Neutrophil (primary cell): ENCODE results near the gene C6orf89.

Experiments
- H3K27ac ChIP-seq: fragments of 200-600 bp; sonication (generic); 2 replicates; pipeline ENCODE4 v1.5.1; 2016; ENCODE audit warnings: mild to moderate bottlenecking, moderate library complexity
- H3K27me3 ChIP-seq: fragments of 200-600 bp; sonication (generic); 2 replicates; pipeline ENCODE4 v1.6.0; 2016; ENCODE audit warnings: mild to moderate bottlenecking
- H3K36me3 ChIP-seq: fragments of 200-600 bp; sonication (generic); 2 replicates; pipeline ENCODE4 v1.5.1; 2017
- H3K4me1 ChIP-seq, 2 experiments: fragments of 200-600 bp in 1 of 2; sonication (generic) in 1 of 2; 1 replicate in 1 of 2; 2 replicates in 1 of 2; pipeline versions ENCODE4 v1.5.1 to v1.6.1; 2013 to 2016; ENCODE audit warnings: low read depth in 1 of 2, low read length in 1 of 2, mild to moderate bottlenecking in 1 of 2, moderate library complexity in 1 of 2; ENCODE audit not compliant: control insufficient read depth in 1 of 2, insufficient read depth in 1 of 2
- H3K4me3 ChIP-seq, 2 experiments: fragments of 200-600 bp in 1 of 2; sonication (generic) in 1 of 2; 1 replicate in 1 of 2; 2 replicates in 1 of 2; pipeline ENCODE4 v1.5.1; 2013 to 2016; ENCODE audit warnings: low read depth in 1 of 2, low read length in 1 of 2, mild to moderate bottlenecking in 1 of 2, moderate library complexity in 1 of 2
- H3K9me3 ChIP-seq: fragments of 200-600 bp; sonication (generic); 2 replicates; pipeline ENCODE4 v1.5.1; 2016
- CTCF ChIP-seq: fragments of 200-600 bp; sonication (generic); IDR thresholded peaks from 2 replicates; pipeline ENCODE4 v1.5.1; 2016; ENCODE audit warnings: antibody characterized with exemption

Gene C6orf89

GRCh38 chr6:36920546-36920945 lies 34.8 kb downstream of the C6orf89 start:
- TF ChIP-seq CTCF, result no peak
- no peaks in the 10 kb centered on the region for H3K27me3 ChIP-seq
- H3K36me3 ChIP-seq, result peaks cover 96% of the 10 kb centered on the region
- H3K4me3 ChIP-seq, result no peak overlapping the region
- no peaks in the 10 kb centered on the region for H3K4me1 ChIP-seq
- H3K9me3 ChIP-seq, result no peaks in the 10 kb centered on the region
- H3K27ac ChIP-seq, result no peak overlapping the region

GRCh38 chr6:36924131-36924530 lies 38.4 kb downstream of the C6orf89 start:
- H3K4me3 ChIP-seq, result no peak overlapping the region
- peaks cover 86% of the 10 kb centered on the region for H3K36me3 ChIP-seq
- H3K27ac ChIP-seq, result no peak overlapping the region
- no peak for TF ChIP-seq CTCF
- no peaks in the 10 kb centered on the region for H3K4me1 ChIP-seq
- no peaks in the 10 kb centered on the region for H3K27me3 ChIP-seq
- no peaks in the 10 kb centered on the region for H3K9me3 ChIP-seq

GRCh38 chr6:36924778-36925374 lies 39.1 kb downstream of the C6orf89 start:
- TF ChIP-seq CTCF, result no peak
- Histone ChIP-seq H3K4me3 (no peak overlapping the region), H3K27ac (no peak overlapping the region), H3K27me3 (no peaks in the 10 kb centered on the region), H3K4me1 (no peaks in the 10 kb centered on the region), H3K36me3 (peaks cover 78% of the 10 kb centered on the region), H3K9me3 (no peaks in the 10 kb centered on the region)

GRCh38 chr6:36925809-36926208 lies 40.1 kb downstream of the C6orf89 start:
- no peaks in the 10 kb centered on the region for H3K27me3 ChIP-seq
- H3K9me3 ChIP-seq, result no peaks in the 10 kb centered on the region
- TF ChIP-seq CTCF, result no peak
- H3K4me1 ChIP-seq, result no peaks in the 10 kb centered on the region
- H3K27ac ChIP-seq, result no peak overlapping the region
- no peak overlapping the region for H3K4me3 ChIP-seq
- H3K36me3 ChIP-seq, result peaks cover 69% of the 10 kb centered on the region

- Histone ChIP-seq H3K27ac (no peak overlapping the region), H3K27me3 (no peaks in the 10 kb centered on the region), H3K9me3 (no peaks in the 10 kb centered on the region), H3K4me3 (no peak overlapping the region), H3K36me3 (peaks cover 58% of the 10 kb centered on the region), H3K4me1 (no peaks in the 10 kb centered on the region)
- no peak for TF ChIP-seq CTCF
Measured at GRCh38 chr6:36926708-36927513, 41.2 kb downstream of the C6orf89 start.
